HG03521 (cell line): Measurements from ENCODE around the gene ANKS1A.

Source experiments
- ATAC-seq: cut with Tn5 transposase; IDR thresholded peaks from one replicate; pipeline ENCODE4 v1.9.1; 2021; ENCODE audit warnings: mild to moderate bottlenecking, moderate library complexity; ENCODE audit not compliant: unreplicated experiment

ANKS1A gene

GRCh38 chr6:35036059-35036827, 147.2 kb downstream of the ANKS1A start:
- ATAC-seq: no peak

GRCh38 chr6:35036828-35037663, 148.0 kb downstream of the ANKS1A start:
- ATAC-seq: no peak

GRCh38 chr6:35037664-35038038, 148.6 kb downstream of the ANKS1A start:
- no peak for ATAC-seq

- no peak for ATAC-seq
These were observed 149.0 kb downstream of the ANKS1A start for GRCh38 chr6:35038076-35038475.

GRCh38 chr6:35040398-35040797, 151.3 kb downstream of the ANKS1A start:
- no peak for ATAC-seq

GRCh38 chr6:35041086-35041861, 152.2 kb downstream of the ANKS1A start:
- no peak for ATAC-seq

- ATAC-seq: no peak
These were observed 153.2 kb downstream of the ANKS1A start for GRCh38 chr6:35042031-35042815.

GRCh38 chr6:35043381-35044130, 154.5 kb downstream of the ANKS1A start:
- no peak for ATAC-seq

GRCh38 chr6:35044145-35044745, 155.2 kb downstream of the ANKS1A start:
- ATAC-seq: no peak

GRCh38 chr6:35044761-35045421, 155.8 kb downstream of the ANKS1A start:
- ATAC-seq: no peak

GRCh38 chr6:35046103-35046502, 157.0 kb downstream of the ANKS1A start:
- ATAC-seq: no peak

- ATAC-seq: no peak
These were observed 157.8 kb downstream of the ANKS1A start for GRCh38 chr6:35046862-35047261.

GRCh38 chr6:35047265-35048011, 158.4 kb downstream of the ANKS1A start:
- ATAC-seq: no peak

GRCh38 chr6:35048031-35048613, 159.1 kb downstream of the ANKS1A start:
- ATAC-seq: no peak

GRCh38 chr6:35048631-35049083, 159.6 kb downstream of the ANKS1A start:
- ATAC-seq: no peak

GRCh38 chr6:35049156-35049735, 160.2 kb downstream of the ANKS1A start:
- no peak for ATAC-seq
